ENCODE measurements around the gene KDM4C.
"Not testable (repeated sequence)": the region's sequence is repeated elsewhere in the genome, so short reads cannot be mapped to it uniquely, and the experiment has no call there.

KDM4C gene

DNA sequence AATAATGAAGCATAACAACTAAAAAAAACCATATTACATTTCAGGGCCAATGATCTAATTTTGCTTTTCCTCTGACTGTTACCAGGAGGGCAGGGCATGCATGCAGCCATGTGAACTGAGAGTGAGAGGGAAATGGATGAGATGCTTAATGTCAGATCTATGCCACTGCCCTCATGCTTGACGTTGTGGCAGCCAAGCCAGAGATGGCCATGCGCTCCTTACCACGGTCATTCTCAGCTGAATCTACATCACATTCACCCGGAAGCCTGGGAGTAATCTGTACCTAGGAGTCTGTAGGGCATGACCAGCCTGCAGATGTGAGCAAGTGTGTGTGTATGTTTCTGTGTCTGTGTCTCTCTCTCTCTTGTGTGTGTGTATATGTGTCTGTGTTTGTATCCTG lies 183.7 kb downstream of the KDM4C start:
- no peak for DNase-seq

DNA sequence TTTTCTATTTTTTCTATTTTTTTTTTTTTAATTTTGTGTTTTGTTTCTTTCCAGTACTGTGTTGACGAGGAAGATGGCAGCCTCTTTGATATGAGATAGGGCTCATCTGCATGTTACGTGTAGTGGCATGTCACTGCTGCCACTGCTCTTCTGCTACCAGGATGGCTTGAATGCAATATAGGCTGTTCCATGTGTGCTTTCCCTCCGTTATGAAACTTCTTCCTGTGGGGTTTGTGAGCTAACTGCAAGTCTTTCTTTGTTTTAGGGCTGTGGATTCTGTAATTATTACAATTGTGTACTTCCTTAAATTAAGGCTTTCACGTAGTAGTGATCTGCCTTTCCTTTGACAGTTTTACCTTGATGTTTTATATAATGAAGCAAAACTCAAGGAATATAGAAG lies 184.6 kb downstream of the KDM4C start:
- DNase-seq: no peak

DNA sequence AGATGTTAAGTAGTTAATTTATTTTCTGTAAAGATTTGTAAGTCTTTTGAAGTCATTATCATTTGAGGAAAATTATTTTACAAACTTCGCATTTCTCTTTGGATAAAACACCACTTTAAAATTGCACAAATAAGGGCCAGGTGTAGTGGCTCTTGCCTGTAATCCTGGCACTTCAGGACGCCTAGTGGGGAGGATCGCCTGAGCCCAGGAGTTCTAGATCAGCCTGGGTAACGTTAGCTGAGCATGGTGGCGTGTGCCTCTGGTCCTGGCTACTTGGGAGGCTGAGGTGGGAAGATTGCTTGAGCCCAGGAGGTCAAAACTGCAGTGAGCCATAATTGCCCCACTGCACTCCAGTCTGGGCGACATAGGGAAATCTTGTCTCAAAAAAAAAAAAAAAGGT lies 185.5 kb downstream of the KDM4C start:
- no peak for DNase-seq

DNA sequence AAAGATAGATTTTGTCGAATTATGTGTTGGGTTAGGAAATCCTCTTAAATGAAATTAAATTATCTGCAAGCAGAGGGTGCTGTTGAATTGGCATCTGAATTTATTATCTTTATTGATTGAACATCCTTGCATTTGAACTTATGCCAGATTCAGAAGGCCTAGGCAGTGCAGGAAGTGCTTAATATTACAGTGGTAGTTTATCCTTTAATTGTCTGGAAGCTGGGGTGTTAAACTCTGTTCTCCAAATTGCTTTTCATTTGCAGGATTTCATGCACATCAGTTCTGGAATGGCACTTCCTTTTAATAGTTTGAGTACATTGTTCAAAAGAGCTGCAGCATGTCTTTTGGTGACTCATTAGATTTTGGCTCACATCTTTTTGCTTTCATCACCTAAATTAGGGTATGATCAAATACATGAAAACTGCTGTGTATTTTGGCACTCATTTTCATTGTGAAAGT lies 186.3 kb downstream of the KDM4C start:
- peak; percentile 30 for DNase-seq

DNA sequence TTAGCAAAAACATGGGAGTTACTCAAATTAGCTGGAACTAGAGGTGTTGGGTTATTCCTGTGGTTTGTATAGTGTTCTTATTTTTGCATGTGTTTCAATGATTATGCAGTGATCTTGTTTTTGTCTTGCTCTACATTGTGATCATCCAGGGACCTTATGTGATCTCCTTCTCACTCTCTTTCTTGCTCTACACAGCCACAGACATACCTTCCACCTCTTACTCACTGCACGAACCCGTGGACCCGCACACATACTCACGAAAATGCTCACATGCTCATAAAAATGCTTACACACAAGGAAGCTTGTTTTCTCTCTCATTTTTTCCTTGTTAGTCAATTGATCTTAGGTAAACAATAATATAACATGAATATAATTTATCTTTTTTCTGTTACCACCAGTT lies 187.1 kb downstream of the KDM4C start:
- no peak for DNase-seq

DNA sequence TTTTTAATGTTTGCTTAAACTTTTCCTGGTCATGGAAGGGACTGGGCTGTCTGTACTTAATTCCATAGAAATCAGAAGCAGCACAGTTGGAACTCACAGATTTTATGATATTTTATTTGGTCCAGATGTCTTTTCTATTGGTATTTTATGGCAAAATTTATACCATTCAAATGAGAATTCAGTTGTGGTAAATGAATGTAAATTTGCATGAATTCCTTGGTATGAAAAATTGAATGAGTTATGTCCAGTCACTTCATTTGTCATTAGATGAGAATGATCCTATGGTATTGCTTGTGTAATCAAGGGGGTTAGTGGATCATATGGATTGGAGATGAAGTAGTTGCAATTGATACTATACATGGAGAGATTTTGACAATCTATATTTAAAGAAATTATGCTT lies 188.0 kb downstream of the KDM4C start:
- DNase-seq: no peak

GRCh38 chr9:6946583-6947166 lies 188.9 kb downstream of the KDM4C start:
- DNase-seq: no peak

GRCh38 chr9:6948921-6949320 lies 191.1 kb downstream of the KDM4C start:
- DNase-seq: not testable (repeated sequence)

DNA sequence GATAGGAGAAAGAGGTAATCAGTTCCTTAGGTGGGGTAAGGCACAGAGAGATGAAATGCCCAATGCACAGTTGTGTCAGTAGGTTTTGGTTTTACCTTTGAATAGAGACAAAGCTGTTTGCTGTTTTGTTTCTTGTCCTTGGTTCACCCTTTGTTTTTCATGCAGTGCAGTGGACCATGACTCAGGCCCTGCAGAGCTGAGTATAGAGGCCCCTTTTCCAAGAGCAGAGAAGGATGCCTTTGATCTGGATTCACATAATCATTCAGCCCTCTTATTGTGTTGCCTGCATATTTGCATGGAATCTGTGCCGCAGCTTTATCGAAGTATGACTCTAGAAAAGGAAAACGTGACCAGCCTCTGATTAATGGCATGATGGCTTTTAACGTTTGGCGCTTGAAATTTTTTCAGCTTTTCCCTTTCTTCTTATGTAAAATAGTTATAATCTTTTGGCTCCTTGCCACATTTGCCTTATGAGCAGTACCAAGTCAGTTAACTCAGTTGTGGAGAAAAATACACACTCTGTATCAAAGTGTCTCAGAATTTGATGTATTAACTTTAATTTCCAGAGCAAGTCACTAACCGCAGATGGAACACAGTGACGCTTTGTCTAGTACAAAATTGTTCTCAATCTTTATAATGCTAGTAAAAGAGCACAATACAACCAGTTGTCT lies 197.6 kb downstream of the KDM4C start:
- DNase-seq: peak; percentile 74

DNA sequence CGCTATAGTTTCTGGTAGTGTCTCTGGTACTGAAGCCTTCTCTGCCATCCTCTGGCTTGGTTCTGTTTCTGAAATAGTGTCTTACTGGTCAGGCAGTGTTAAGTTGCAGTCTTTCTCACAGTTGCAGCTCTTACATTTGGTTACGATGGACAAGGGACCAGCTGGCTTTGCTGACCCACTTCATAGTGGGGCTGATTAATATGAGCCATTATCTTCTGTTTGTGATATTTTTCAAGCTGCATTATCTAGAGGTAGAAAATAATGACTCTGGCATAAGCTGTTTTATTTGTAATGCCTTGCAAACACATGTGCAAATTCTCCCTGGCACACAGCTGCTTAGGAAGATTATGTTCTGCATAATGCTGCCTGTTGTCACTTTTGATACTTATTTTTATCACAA lies 199.1 kb downstream of the KDM4C start:
- no peak for DNase-seq

GRCh38 chr9:6959270-6960000 lies 201.7 kb downstream of the KDM4C start:
- DNase-seq: peak; percentile 32

- DNase-seq: no peak
Observed at GRCh38 chr9:6960777-6961176, 203.0 kb downstream of the KDM4C start.

DNA sequence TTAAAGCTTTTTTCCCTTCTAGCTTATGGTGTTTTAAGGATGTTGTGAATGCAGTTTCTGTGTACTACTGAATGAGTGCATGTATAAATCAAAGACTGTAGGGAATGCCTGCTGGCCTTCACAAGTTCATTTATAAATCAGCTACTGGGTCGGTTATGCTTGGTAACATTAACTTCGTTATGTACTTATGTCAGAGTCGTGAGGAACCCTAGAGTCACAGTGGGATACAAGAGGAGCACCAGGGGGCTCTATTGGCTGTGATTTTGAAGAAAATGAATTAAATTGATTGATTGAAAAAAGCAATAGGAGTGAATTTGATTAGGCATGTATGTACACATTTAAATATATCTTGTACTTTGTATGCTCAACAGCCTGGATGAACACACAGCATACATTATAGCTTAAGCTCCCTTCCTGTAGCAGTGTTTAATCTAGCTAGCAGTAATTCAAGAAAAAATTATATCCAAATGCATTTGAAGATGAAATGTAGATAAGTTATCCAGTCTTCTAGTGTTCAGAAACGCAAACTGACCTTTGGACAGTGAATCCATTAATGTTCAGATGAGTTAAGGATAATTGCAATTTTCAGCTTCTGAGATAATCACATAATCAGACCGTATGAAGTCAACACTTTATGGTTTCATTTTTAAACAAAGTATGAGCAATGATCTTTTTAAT lies 204.2 kb downstream of the KDM4C start:
- DNase-seq: no peak

- no peak for DNase-seq
Observed at GRCh38 chr9:6965566-6965965, 207.8 kb downstream of the KDM4C start.

- no peak for DNase-seq
Observed at GRCh38 chr9:6968271-6968670, 210.5 kb downstream of the KDM4C start.

GRCh38 chr9:6969805-6970204 lies 212.0 kb downstream of the KDM4C start:
- no peak for DNase-seq

DNA sequence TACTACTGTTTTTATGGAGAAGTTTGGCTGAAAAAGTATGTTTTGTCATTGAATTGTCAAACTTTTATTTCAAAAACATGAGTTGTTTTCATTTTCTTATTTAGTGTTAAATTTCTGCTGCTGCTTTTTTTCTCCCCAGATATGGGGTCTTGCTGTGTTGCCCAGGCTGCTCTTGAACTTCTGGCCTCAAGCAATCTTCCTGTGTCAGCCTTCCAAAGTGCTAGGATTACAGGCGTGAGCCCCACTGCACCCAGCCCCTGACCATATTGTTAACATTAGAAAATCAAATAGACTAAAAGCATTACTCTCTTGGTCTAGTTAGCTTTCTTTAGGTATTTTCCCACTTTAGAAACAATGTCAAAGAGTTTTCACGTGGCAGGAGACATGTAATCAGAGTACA lies 215.3 kb downstream of the KDM4C start:
- no peak for DNase-seq

DNA sequence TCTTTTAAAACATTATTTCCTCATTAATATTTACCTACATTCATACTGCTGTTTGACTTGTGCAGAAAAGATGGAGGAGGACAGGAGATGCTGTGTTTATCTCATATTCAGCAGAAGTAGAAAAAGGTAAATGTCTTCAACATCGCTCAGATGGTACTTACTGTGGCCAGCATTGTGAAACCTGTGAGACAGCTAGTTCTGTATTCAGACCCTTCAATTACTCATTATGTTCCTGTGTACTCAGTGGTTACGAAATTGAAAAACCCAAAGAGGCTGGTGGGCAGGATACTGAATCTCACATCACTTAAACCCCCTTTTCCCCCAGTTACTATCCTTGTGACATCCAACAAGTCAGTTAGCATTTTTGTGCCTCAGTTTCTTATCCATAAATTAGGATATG lies 216.0 kb downstream of the KDM4C start:
- DNase-seq: no peak

- no peak for DNase-seq
Observed at GRCh38 chr9:6975198-6975597, 217.4 kb downstream of the KDM4C start.

- no peak for DNase-seq
Observed at GRCh38 chr9:6977761-6978160, 220.0 kb downstream of the KDM4C start.

GRCh38 chr9:6978591-6978990 lies 220.8 kb downstream of the KDM4C start:
- DNase-seq: peak; percentile 20

GRCh38 chr9:6984941-6985578 lies 227.3 kb downstream of the KDM4C start:
- no peak for DNase-seq

DNA sequence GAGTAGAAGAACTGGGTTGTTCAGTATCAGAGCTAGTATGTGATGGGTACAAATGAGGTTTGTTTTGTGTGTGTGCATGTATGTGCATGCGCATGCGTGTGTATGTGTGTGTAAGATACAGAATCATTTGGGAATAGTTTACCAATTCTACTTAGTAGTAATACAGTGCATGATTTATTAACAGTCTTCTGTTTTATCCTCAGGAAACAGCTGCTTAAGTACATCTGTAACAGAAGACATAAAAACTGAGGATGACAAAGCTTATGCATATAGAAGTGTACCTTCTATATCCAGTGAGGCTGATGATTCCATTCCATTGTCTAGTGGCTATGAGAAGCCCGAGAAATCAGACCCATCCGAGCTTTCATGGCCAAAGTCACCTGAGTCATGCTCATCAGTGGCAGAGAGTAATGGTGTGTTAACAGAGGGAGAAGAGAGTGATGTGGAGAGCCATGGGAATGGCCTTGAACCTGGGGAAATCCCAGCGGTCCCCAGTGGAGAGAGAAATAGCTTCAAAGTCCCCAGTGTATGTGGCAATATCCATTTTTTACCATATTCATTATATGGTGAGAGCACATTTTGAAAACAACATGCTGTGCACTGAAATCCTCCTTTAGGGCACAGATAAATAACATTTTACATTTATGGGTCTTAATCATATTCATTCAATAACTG lies 228.5 kb downstream of the KDM4C start:
- no peak for DNase-seq

Data from DMS53 (cell line).